ENCODE results near the gene NAAA.
"Not testable (repeated sequence)": the region's sequence is repeated elsewhere in the genome, so short reads cannot be mapped to it uniquely, and the experiment has no call there.

The NAAA gene

GRCh38 chr4:75940692-75941253, at the start of gene NAAA:
Gene NAAA, minus strand, starts transcription at chr4:75941013. Its CDS starts 64 bp downstream, at chr4:75940949.
- peak; percentile 63 for DNase-seq (ENCODE audit: low read depth)

- no peak for DNase-seq (ENCODE audit: low read depth)
These were observed 49.2 kb upstream of the NAAA start for GRCh38 chr4:75989846-75990528.

- DNase-seq (ENCODE audit: low read depth): no peak
These were observed 44.3 kb upstream of the NAAA start for GRCh38 chr4:75985116-75985515.

GRCh38 chr4:75980576-75980975, 39.8 kb upstream of the NAAA start:
- no peak for DNase-seq (ENCODE audit: low read depth)

GRCh38 chr4:75976177-75976576, 35.4 kb upstream of the NAAA start:
- DNase-seq (ENCODE audit: low read depth): no peak

GRCh38 chr4:75973766-75974165, 33.0 kb upstream of the NAAA start:
- DNase-seq (ENCODE audit: low read depth): no peak

GRCh38 chr4:75968084-75968483, 27.3 kb upstream of the NAAA start:
- DNase-seq (ENCODE audit: low read depth): no peak

- no peak for DNase-seq (ENCODE audit: low read depth)
These were observed 22.7 kb upstream of the NAAA start for GRCh38 chr4:75963558-75963957.

- not testable (repeated sequence) for DNase-seq (ENCODE audit: low read depth)
These were observed 21.3 kb upstream of the NAAA start for GRCh38 chr4:75962072-75962471.

GRCh38 chr4:75958546-75958945, 17.7 kb upstream of the NAAA start:
- DNase-seq (ENCODE audit: low read depth): not testable (repeated sequence)

- not testable (repeated sequence) for DNase-seq (ENCODE audit: low read depth)
These were observed 14.0 kb upstream of the NAAA start for GRCh38 chr4:75954811-75955210.

GRCh38 chr4:75953509-75953908, 12.7 kb upstream of the NAAA start:
- DNase-seq (ENCODE audit: low read depth): no peak

- DNase-seq (ENCODE audit: low read depth): no peak
These were observed 9.5 kb upstream of the NAAA start for GRCh38 chr4:75950213-75950815.

- no peak for DNase-seq (ENCODE audit: low read depth)
These were observed 8.1 kb upstream of the NAAA start for GRCh38 chr4:75948822-75949444.

- DNase-seq (ENCODE audit: low read depth): peak; percentile 57
These were observed 722 bp downstream of the NAAA start for GRCh38 chr4:75939890-75940691.

- no peak for DNase-seq (ENCODE audit: low read depth)
These were observed 5.2 kb downstream of the NAAA start for GRCh38 chr4:75935628-75936027.

GRCh38 chr4:75930152-75930551, 10.7 kb downstream of the NAAA start:
- no peak for DNase-seq (ENCODE audit: low read depth)

- not testable (repeated sequence) for DNase-seq (ENCODE audit: low read depth)
These were observed 15.9 kb downstream of the NAAA start for GRCh38 chr4:75924916-75925315.

- no peak for DNase-seq (ENCODE audit: low read depth)
These were observed 16.4 kb downstream of the NAAA start for GRCh38 chr4:75924309-75924827.

- no peak for DNase-seq (ENCODE audit: low read depth)
These were observed 18.2 kb downstream of the NAAA start for GRCh38 chr4:75922588-75922987.

GRCh38 chr4:75921910-75922309, 18.9 kb downstream of the NAAA start:
- no peak for DNase-seq (ENCODE audit: low read depth)

- no peak for DNase-seq (ENCODE audit: low read depth)
These were observed 20.5 kb downstream of the NAAA start for GRCh38 chr4:75920327-75920726.

All from activated T-helper 1 cell treated with Interleukin-2 at 50 U/mL for 16 hours (primary cell).